ENCODE results near the gene TUBB2B.
"Not testable (repeated sequence)": the region's sequence is repeated elsewhere in the genome, so short reads cannot be mapped to it uniquely, and the experiment has no call there.

The TUBB2B gene

GRCh38 chr6:3178666-3179065, 48.8 kb downstream of the TUBB2B start:
- DNase-seq, result not testable (repeated sequence)

GRCh38 chr6:3176562-3177355, 50.7 kb downstream of the TUBB2B start:
- DNase-seq, result no peak

GRCh38 chr6:3175715-3176402, 51.6 kb downstream of the TUBB2B start:
- DNase-seq, result no peak
